ENCODE measurements around the gene YTHDF1. TPM values are rescaled to one million over a fixed set of nuclear protein-coding genes. Genes with fewer than 3 reads are reported as not detected.
"Not testable (repeated sequence)": the region's sequence is repeated elsewhere in the genome, so short reads cannot be mapped to it uniquely, and the experiment has no call there.

YTHDF1 gene
- total RNA-seq, 1 experiment from 2014 or later, result 21.1 TPM

GRCh38 chr20:63160641-63161175 is 55.2 kb downstream of the YTHDF1 start:
- no peak for DNase-seq (ENCODE audit: extremely low read depth, low read depth)

GRCh38 chr20:63159826-63160640 is 55.9 kb downstream of the YTHDF1 start:
- DNase-seq (ENCODE audit: extremely low read depth, low read depth), result no peak

GRCh38 chr20:63159251-63159650 is 56.7 kb downstream of the YTHDF1 start:
- DNase-seq (ENCODE audit: extremely low read depth, low read depth), result not testable (repeated sequence)

GRCh38 chr20:63158845-63159244 is 57.1 kb downstream of the YTHDF1 start:
- no peak for DNase-seq (ENCODE audit: extremely low read depth, low read depth)

GRCh38 chr20:63158352-63158751 is 57.6 kb downstream of the YTHDF1 start:
- no peak for DNase-seq (ENCODE audit: extremely low read depth, low read depth)

- DNase-seq (ENCODE audit: extremely low read depth, low read depth), result not testable (repeated sequence)
Measured at GRCh38 chr20:63157431-63157830, 58.5 kb downstream of the YTHDF1 start.

- DNase-seq (ENCODE audit: extremely low read depth, low read depth), result no peak
Measured at GRCh38 chr20:63156221-63156671, 59.7 kb downstream of the YTHDF1 start.

GRCh38 chr20:63155266-63156165 is 60.4 kb downstream of the YTHDF1 start:
- DNase-seq (ENCODE audit: extremely low read depth, low read depth), result no peak

- no peak for DNase-seq (ENCODE audit: extremely low read depth, low read depth)
Measured at GRCh38 chr20:63154395-63154794, 61.5 kb downstream of the YTHDF1 start.

- no peak for DNase-seq (ENCODE audit: extremely low read depth, low read depth)
Measured at GRCh38 chr20:63153254-63154221, 62.4 kb downstream of the YTHDF1 start.

- no peak for DNase-seq (ENCODE audit: extremely low read depth, low read depth)
Measured at GRCh38 chr20:63152322-63153253, 63.3 kb downstream of the YTHDF1 start.

GRCh38 chr20:63151554-63152321 is 64.2 kb downstream of the YTHDF1 start:
- DNase-seq (ENCODE audit: extremely low read depth, low read depth), result no peak

GRCh38 chr20:63150911-63151531 is 64.9 kb downstream of the YTHDF1 start:
- no peak for DNase-seq (ENCODE audit: extremely low read depth, low read depth)

GRCh38 chr20:63150391-63150898 is 65.5 kb downstream of the YTHDF1 start:
- DNase-seq (ENCODE audit: extremely low read depth, low read depth), result no peak

- DNase-seq (ENCODE audit: extremely low read depth, low read depth), result no peak
Measured at GRCh38 chr20:63149531-63150192, 66.3 kb downstream of the YTHDF1 start.

- no peak for DNase-seq (ENCODE audit: extremely low read depth, low read depth)
Measured at GRCh38 chr20:63148696-63149095, 67.2 kb downstream of the YTHDF1 start.

- no peak for DNase-seq (ENCODE audit: extremely low read depth, low read depth)
Measured at GRCh38 chr20:63147532-63147931, 68.4 kb downstream of the YTHDF1 start.
